Breast epithelium (tissue), 4 donors: ENCODE data around the gene KCNJ18. TPM values are rescaled to one million over a fixed set of nuclear protein-coding genes. Genes with fewer than 3 reads are reported as not detected.
"Not testable (repeated sequence)": the region's sequence is repeated elsewhere in the genome, so short reads cannot be mapped to it uniquely, and the experiment has no call there.

Source experiments
- DNase-seq, 2 donors: peaks; one replicate each; pipeline ENCODE4 v3.0.0-alpha.2; 2019; ENCODE audit warnings: low spot score in 2 of 2
- H3K27ac ChIP-seq, 2 donors: fragments of 200-600 bp; sonication (generic) in 1 of 2; one replicate each; pipeline ENCODE4 v1.5.1; 2016 to 2019; ENCODE audit warnings: mild to moderate bottlenecking in 1 of 2
- H3K27me3 ChIP-seq, 2 donors: fragments of 200-600 bp; sonication (generic) in 1 of 2; one replicate each; pipeline versions ENCODE4 v1.5.1 to v1.6.0; 2017 to 2019; ENCODE audit warnings: control low read depth in 1 of 2, mild to moderate bottlenecking in 1 of 2
- H3K36me3 ChIP-seq: fragments of 200-600 bp; one replicate; pipeline ENCODE4 v1.5.1; 2019
- H3K4me1 ChIP-seq, 2 donors: fragments of 200-600 bp; sonication (generic); one replicate each; pipeline ENCODE4 v1.5.1; 2016 to 2019; ENCODE audit warnings: control low read depth in 1 of 2
- H3K4me3 ChIP-seq, 3 donors: fragments of 200-600 bp; sonication (generic); 1 replicate in 2 of 3; 2 replicates in 1 of 3; pipeline ENCODE4 v1.5.1; 2016 to 2019; ENCODE audit warnings: mild to moderate bottlenecking in 3 of 3, moderate library complexity in 2 of 3
- H3K9me3 ChIP-seq, 2 donors: fragments of 200-600 bp; sonication (generic) in 1 of 2; one replicate each; pipeline ENCODE4 v1.5.1; 2016 to 2019; ENCODE audit warnings: control low read depth in 1 of 2
- POLR2A ChIP-seq: fragments of 450-650 bp; IDR thresholded peaks from one replicate; pipeline ENCODE4 v1.6.1; 2016; ENCODE audit warnings: antibody characterized with exemption, mild to moderate bottlenecking, moderate library complexity
- POLR2AphosphoS5 ChIP-seq, 3 donors: sonication (generic); formaldehyde crosslinking; IDR thresholded peaks; one replicate each; pipeline ENCODE4 v1.6.1; 2017; ENCODE audit warnings: antibody characterized with exemption in 3 of 3
- intact Hi-C: fragments of 100-400 bp; cut with DNase I; formaldehyde crosslinking; loops from one replicate; pipeline ENCODE4 v1.15.1; 2023; ENCODE audit warnings: low total_unique reads
- total RNA-seq, 3 donors: library from RNA; depleted of rRNA; stranded (reverse); fragments of >200 nt; gene quantifications; one replicate each; pipeline ENCODE4 v1.1.0, GENCODE V29; 2016
- TF ChIP-seq, protein P1 (sequence below), 3 donors: fragments of 450-650 bp; IDR thresholded peaks; one replicate each; pipeline ENCODE4 v1.5.1; 2016 to 2017; ENCODE audit warnings: antibody characterized with exemption in 3 of 3, mild to moderate bottlenecking in 3 of 3, moderate library complexity in 3 of 3

The KCNJ18 gene
- total RNA-seq, 3 donors from 2014 or later: not detected

- H3K9me3 ChIP-seq, intact Hi-C loops, H3K36me3 ChIP-seq, H3K4me1 ChIP-seq, H3K27ac ChIP-seq, DNase-seq, H3K27me3 ChIP-seq, H3K4me3 ChIP-seq: not testable (repeated sequence)
Measured at GRCh38 chr17:21708612-21709535, 16.6 kb downstream of the KCNJ18 start.

DNA sequence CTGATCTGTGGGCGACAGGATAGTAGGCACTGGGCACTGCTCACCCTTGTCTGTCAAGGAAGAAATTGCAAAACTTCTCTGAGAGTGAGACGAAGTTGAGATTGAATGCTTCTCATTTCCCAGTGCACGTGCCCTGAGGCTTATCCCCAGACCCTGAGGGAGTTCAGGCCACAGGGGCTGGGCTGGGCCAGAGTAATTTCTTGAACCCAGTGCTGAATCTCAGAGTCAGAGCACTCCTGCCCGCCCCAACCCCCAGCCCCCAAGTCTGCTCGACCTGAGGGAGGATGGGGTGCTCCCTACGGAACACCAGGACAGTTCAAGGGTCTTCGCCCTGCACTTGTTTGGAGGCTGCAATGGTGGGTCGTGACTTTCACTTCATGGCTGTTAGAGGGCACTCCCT, 17.7 kb downstream of the KCNJ18 start:
- H3K9me3 ChIP-seq, intact Hi-C loops, H3K27ac ChIP-seq, H3K27me3 ChIP-seq, H3K4me1 ChIP-seq, H3K4me3 ChIP-seq, H3K36me3 ChIP-seq, DNase-seq: not testable (repeated sequence)

DNA sequence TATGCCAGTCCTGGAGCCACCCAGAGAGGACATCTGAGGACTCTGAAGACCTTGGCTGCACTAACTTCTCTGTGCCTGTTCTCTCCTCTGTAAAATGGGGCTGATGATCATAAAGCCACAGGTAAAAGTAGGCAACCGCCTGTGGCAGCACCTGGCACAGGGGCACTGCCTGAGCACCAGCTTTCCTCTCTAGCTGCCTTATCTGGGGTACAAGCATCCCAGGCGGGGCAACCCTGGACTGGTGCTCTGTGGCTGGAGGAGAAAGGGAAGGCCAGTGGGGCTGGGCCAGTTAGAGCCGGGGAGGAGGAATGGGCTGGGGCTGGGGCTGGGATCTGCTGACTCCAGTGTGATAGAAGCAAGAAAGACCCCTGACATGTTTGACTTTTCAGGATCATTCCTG, 18.2 kb downstream of the KCNJ18 start:
- H3K27ac ChIP-seq, H3K27me3 ChIP-seq, H3K4me3 ChIP-seq, intact Hi-C loops, H3K36me3 ChIP-seq, H3K4me1 ChIP-seq, H3K9me3 ChIP-seq, DNase-seq: not testable (repeated sequence)

GRCh38 chr17:21711182-21711581, 18.9 kb downstream of the KCNJ18 start:
- Histone ChIP-seq H3K36me3 (no peaks in the 10 kb centered on the region), H3K4me3 (no peak overlapping the region), H3K27ac (no peak overlapping the region), H3K4me1 (no peaks in the 10 kb centered on the region), H3K9me3 (no peaks in the 10 kb centered on the region), H3K27me3 (no peaks in the 10 kb centered on the region)
- DNase-seq: no peak
- TF ChIP-seq, protein P1, sequence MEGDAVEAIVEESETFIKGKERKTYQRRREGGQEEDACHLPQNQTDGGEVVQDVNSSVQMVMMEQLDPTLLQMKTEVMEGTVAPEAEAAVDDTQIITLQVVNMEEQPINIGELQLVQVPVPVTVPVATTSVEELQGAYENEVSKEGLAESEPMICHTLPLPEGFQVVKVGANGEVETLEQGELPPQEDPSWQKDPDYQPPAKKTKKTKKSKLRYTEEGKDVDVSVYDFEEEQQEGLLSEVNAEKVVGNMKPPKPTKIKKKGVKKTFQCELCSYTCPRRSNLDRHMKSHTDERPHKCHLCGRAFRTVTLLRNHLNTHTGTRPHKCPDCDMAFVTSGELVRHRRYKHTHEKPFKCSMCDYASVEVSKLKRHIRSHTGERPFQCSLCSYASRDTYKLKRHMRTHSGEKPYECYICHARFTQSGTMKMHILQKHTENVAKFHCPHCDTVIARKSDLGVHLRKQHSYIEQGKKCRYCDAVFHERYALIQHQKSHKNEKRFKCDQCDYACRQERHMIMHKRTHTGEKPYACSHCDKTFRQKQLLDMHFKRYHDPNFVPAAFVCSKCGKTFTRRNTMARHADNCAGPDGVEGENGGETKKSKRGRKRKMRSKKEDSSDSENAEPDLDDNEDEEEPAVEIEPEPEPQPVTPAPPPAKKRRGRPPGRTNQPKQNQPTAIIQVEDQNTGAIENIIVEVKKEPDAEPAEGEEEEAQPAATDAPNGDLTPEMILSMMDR (IDR thresholded peaks at IDR 0.05): no peak
- TF ChIP-seq POLR2AphosphoS5 (IDR thresholded peaks at IDR 0.05) (no peak), POLR2A (no peak)
- intact Hi-C loops: no loop called here

- H3K36me3 ChIP-seq, H3K4me1 ChIP-seq, H3K27me3 ChIP-seq, intact Hi-C loops, H3K9me3 ChIP-seq, H3K27ac ChIP-seq, DNase-seq, H3K4me3 ChIP-seq: not testable (repeated sequence)
Measured at GRCh38 chr17:21713020-21713419, 20.7 kb downstream of the KCNJ18 start.

- H3K36me3 ChIP-seq, H3K27ac ChIP-seq, DNase-seq, H3K27me3 ChIP-seq, H3K4me1 ChIP-seq, intact Hi-C loops, H3K4me3 ChIP-seq, H3K9me3 ChIP-seq: not testable (repeated sequence)
Measured at GRCh38 chr17:21713631-21714030, 21.3 kb downstream of the KCNJ18 start.

- H3K4me3 ChIP-seq, H3K9me3 ChIP-seq, H3K27me3 ChIP-seq, H3K27ac ChIP-seq, intact Hi-C loops, H3K4me1 ChIP-seq, DNase-seq, H3K36me3 ChIP-seq: not testable (repeated sequence)
Measured at GRCh38 chr17:21714676-21715075, 22.4 kb downstream of the KCNJ18 start.

- DNase-seq, H3K9me3 ChIP-seq, H3K27ac ChIP-seq, intact Hi-C loops, H3K4me1 ChIP-seq, H3K4me3 ChIP-seq, H3K36me3 ChIP-seq, H3K27me3 ChIP-seq: not testable (repeated sequence)
Measured at GRCh38 chr17:21715877-21716276, 23.6 kb downstream of the KCNJ18 start.

GRCh38 chr17:21718971-21719370, 26.6 kb downstream of the KCNJ18 start:
- H3K9me3 ChIP-seq, H3K4me1 ChIP-seq, DNase-seq, H3K27me3 ChIP-seq, H3K27ac ChIP-seq, intact Hi-C loops, H3K36me3 ChIP-seq, H3K4me3 ChIP-seq: not testable (repeated sequence)

DNA sequence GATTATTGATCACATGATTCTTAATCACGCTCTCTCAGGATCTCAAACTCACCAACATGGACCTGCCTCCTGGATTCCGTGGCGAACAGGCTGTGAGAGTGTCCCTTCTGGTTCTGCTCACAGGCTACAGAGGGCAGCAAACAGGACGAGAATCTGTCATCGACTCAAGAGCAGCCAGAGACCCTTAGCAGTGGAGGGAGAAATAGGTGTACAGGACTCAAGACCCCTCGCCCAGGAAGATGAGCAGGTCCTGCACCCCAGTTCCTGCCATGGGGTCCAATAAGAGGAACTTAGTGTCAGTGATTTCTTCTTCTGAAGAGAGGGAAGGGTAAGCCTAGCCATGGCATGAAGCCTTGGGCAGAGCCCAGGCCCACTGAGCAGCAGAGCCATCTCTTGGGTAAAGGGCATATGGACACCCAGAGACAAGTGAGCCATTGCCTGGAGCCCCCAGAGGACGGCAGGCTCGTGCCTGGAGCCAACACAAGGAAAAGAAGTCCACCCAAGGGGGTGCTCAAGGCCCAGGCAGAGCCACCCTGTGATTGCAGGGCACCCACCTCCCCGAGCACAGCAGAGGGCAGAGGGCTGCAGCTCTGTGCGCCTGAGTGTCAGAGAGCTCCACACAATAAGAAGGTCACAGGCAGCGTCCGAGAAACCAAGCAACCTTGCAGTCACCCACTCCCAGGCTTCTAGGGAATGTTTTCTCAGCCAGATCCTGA, 27.3 kb downstream of the KCNJ18 start:
- H3K4me1 ChIP-seq, H3K9me3 ChIP-seq, H3K36me3 ChIP-seq, DNase-seq, H3K27ac ChIP-seq, H3K4me3 ChIP-seq, H3K27me3 ChIP-seq, intact Hi-C loops: not testable (repeated sequence)

DNA sequence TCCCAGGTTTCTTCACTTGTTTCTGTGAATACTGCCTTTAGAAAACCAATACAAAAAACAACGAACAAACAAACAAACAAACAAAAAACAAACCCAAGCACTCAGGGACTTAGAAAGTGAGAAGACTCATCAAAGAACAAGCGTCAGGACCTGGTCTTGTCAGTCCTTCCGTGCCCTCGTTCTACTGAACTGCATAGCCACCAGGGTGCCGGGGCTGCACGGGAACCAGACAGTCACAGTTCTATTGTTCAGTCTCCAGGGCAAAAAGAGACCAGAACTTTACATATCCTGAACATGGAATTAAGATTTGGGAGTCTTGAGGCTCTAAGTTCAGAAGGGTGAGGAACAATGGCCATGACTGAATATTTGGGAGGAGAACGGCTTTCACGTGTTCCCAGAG, 28.2 kb downstream of the KCNJ18 start:
- intact Hi-C loops, H3K27ac ChIP-seq, H3K27me3 ChIP-seq, H3K36me3 ChIP-seq, H3K4me1 ChIP-seq, H3K4me3 ChIP-seq, H3K9me3 ChIP-seq, DNase-seq: not testable (repeated sequence)

GRCh38 chr17:21722268-21722667, 29.9 kb downstream of the KCNJ18 start:
- H3K4me1 ChIP-seq, intact Hi-C loops, H3K27me3 ChIP-seq, H3K9me3 ChIP-seq, H3K27ac ChIP-seq, DNase-seq, H3K4me3 ChIP-seq, H3K36me3 ChIP-seq: not testable (repeated sequence)
